ENCODE measurements around the gene CHD9.

CHD9 gene

GRCh38 chr16:53378138-53378537 is 323.3 kb downstream of the CHD9 start:
- no peaks in the 10 kb centered on the region for H3K4me1 ChIP-seq (ENCODE audit: insufficient read depth, low read length, poor library complexity, severe bottlenecking)
- no peaks in the 10 kb centered on the region for H3K9me2 ChIP-seq (replicated peaks; ENCODE audit: low read depth, low read length)
- no peaks in the 10 kb centered on the region for H3K27me3 ChIP-seq (ENCODE audit: insufficient read depth, low read length, poor library complexity, severe bottlenecking)
- no peak overlapping the region for H3K4me3 ChIP-seq (ENCODE audit: low read length, poor library complexity, severe bottlenecking)
- no peak overlapping the region for H3K9ac ChIP-seq (ENCODE audit: low read depth, low read length, poor library complexity, severe bottlenecking)
- no peaks in the 10 kb centered on the region for H4K20me1 ChIP-seq (ENCODE audit: insufficient read depth, low read length, poor library complexity, severe bottlenecking)
- no peaks in the 10 kb centered on the region for H3K9me3 ChIP-seq (ENCODE audit: insufficient read depth, low read depth, low read length)
- no peaks in the 10 kb centered on the region for H3K36me3 ChIP-seq (ENCODE audit: insufficient read depth, low read length)
- no peak overlapping the region for H2AFZ ChIP-seq (ENCODE audit: low read length)
- no peak overlapping the region for H3K4me2 ChIP-seq (ENCODE audit: low read depth, low read length, poor library complexity, severe bottlenecking)
- no peaks in the 10 kb centered on the region for H3F3A ChIP-seq (ENCODE audit: low read depth)
- TF ChIP-seq EZH2phosphoT487 (IDR thresholded peaks at IDR 0.05; ENCODE audit: borderline replicate concordance): no peak
- no peak for TF ChIP-seq CTCF (conservative IDR thresholded peaks at IDR 0.05; ENCODE audit: low read length)
- H3K79me2 ChIP-seq (ENCODE audit: insufficient read depth, low read length): no peaks in the 10 kb centered on the region
